Fibroblast of peridontal ligament (primary cell): ENCODE measurements around the gene AIDA.
"Not testable (repeated sequence)": the region's sequence is repeated elsewhere in the genome, so short reads cannot be mapped to it uniquely, and the experiment has no call there.

Experiments used
- DNase-seq: peaks from one replicate; pipeline ENCODE4 v3.0.0-alpha.2; 2010; ENCODE audit errors: extremely low read depth

Gene AIDA, protein sequence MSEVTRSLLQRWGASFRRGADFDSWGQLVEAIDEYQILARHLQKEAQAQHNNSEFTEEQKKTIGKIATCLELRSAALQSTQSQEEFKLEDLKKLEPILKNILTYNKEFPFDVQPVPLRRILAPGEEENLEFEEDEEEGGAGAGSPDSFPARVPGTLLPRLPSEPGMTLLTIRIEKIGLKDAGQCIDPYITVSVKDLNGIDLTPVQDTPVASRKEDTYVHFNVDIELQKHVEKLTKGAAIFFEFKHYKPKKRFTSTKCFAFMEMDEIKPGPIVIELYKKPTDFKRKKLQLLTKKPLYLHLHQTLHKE

DNA sequence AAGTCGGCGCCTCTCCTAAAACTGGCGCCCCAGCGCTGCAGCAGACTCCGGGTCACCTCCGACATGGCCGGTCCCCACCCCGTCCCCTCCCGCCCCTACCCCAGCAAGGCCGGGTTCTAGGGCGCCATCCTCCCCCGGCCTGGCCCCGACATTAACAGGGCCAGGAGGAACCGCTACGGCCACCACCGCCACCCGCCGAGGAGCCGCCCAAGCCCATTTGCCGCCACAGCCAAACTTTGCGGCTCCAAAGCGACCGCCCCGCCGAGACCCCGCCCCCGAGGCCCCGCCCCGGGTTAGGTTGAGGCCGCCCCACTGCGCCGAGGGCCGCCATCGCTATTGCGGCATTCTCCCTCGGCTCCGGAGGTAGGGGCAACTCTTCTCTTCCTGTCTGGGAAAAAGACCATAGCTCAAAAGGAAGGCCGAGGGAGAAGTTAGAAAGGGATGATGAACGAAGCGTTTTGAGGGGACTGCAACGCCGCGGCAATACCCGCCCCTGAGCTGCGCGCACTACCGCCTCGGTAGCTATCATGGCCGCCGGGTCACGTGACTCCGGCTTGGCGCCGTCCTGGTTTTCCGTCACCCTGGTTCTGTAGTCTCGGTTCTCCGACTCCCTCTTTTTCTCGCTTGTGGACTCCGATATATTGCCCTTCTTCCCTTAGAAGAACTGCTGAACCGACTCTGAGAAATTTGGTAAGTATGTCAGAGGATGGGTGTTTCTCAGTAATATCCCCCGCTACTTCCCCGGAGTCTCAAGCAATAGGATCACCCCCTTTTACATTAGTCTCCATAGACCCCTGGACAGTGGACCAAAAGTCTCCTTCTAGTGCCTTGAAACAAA lies at the start of gene AIDA, which contains the start of gene BROX:
Gene AIDA (minus strand): TSS at position 239 of the 838 bp plus-strand sequence. CDS start 174 bp downstream, at position 65.
Gene BROX (plus strand): TSS at position 312 of the 838 bp plus-strand sequence. CDS start 3,136 bp downstream, outside the sequence.
- DNase-seq: peak; percentile 81

DNA sequence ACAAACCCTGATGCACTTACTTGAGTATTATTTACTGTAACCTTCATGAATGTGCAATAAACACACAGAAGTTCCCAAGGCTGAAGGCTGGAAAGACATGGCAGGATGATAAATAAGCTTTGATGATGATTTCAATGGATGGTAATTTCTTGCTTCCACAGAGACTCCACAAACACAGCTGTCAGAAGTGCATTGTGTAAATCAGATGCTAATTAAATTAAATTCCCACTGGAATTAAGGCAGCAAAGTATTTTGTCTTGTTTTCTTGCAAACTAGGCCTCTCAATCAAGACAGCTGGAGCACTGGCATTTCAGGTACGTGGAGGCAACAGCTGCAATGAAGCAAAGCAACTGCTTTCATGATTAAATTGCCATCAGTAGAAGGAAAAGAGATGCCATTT lies 48.8 kb upstream of the AIDA start:
- DNase-seq: no peak

DNA sequence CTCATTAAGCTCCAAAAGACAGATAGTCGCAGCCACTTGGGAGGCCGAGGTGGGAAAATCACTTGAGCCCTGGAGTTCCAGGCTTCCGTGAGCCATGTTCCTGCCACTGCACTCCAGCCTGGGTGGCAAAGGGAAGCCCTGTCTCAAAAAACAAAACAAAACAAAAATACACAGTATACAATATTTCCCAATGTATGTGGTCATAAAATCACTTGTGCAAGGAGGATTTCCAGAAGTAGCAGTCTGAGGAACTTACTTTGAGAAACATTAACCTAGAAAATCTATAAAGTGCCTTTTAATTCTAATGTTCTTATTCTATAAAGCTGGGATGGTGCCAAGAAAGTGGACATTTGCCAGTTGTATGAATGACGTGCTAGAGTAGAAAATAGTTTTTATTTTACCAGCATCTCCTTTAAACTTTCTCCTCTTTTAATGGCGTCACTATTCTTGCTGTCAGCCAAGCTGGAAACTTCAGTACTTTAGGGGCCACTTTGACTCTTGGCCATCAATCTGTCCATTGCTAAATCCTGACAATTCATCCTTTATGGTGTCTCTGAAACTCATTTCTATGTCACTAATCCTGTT lies 47.3 kb upstream of the AIDA start:
- no peak for DNase-seq

DNA sequence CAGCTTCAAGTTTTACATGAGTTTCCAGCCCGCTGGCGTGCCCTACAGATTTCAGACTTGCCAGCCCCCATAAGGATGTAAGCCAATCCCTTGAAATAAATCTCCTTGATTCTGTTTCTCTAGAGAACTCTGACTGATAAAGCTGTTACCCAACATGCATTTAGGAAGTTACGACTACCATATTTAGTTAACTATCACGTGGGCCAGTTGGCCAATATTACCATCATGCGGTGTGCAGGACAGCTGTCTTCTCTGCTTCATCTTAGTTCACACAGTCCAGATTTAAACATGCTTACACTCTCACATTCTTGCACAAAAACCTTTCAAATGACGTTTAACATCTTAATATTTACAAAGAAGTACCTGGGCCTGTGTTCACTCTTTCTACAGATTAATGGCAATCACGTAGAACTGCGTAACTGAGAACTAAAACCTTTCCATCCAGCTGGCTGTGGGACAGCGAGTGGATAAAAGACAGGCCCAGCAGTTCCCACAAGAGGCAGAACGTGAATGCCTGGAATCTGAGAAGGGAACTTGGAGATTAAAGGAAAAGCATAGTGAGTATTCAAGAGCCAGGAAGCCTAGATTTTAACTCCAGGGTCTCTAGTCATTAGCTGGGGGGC lies 45.5 kb upstream of the AIDA start:
- DNase-seq: peak; percentile 14

DNA sequence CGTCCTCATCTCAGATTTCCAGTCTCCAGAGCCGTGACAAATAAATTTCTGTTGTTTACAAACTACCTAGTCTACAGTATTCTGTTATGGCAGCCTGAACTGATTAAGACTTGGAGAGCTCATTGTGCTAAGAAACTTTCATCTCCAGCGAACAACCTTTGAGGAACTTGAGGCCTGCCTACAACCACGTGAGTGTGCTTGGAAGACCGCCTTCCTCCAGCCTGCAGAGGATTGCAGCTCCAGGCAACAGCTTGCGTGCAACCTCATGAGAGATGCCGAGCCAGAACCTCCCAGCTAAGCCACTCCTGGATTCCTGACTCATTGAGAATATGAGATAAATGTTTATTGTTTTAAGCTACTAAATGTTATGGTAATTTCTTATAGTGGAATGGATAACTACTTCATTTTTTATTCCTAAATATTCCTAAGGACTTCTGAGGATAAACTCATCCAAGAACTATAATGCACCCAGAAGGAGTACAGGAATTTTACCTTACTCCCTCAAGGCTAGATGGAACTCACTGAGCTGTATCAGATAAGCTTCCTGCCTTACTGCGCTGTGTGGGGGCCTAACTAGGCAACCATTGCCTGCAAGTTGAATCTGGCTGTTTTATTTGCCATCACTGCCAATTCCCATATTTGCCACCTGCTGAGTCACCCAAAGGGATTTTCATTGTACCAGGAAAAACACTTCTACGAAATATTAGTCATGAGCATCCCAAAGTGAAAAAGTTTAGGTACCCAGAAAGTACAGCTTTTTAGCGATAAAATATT lies 42.3 kb upstream of the AIDA start:
- peak; percentile 99 for DNase-seq

DNA sequence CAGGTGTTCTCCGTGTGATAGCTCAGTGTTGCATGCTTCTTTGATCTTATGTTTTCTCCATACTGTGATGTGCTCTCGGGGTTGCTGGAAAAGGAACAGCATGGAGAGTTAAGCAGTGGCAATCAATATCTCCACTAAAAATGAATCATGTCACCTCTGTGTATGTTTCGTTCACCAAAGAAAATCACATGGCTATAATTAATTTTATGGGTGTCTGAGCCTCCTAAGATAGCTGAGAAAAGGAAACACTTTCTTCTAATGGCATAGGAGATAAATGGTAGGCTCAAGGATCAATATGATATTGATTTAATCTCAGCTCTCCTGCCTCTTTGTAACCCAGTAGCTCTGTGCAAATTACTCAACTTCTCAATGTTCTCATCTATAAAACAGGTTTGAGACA lies 39.0 kb upstream of the AIDA start:
- DNase-seq: no peak

DNA sequence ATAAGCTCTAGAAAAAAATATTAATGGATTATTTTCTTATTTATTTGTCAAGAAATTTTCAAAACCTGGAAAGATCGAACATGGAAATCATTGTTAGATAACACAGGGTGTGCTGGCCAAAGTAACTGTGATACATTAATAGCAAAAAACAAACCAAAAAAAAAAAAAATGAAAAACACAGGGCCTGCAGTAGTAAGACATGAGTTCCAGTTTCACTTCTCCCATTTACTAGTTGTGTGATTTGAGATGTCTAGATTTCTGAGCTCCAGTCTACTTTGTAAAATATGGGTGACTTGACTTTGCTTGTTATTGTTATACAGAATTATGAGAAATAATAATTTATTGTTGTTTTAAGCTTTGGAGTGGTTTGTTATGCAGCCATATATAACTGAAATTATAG lies 38.4 kb upstream of the AIDA start:
- DNase-seq: no peak

DNA sequence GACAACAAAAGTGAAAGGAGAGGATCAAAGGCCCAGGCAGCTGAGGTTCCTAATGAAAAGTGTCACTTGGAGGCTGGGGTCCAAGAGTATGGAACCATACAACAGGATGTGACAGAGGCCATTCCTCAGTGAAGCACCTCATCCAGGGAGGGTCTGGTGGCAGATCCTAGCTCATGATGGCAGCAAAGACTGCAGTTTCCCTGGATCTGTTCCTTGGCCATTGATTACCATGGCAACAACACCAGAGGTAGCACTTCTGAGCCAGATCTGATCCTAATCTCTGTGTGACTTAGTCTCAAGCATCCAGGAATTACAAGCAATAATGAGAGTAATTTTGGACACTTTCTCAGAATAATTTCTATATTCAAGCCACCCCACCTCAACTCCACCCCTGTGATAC lies 37.6 kb upstream of the AIDA start:
- no peak for DNase-seq

DNA sequence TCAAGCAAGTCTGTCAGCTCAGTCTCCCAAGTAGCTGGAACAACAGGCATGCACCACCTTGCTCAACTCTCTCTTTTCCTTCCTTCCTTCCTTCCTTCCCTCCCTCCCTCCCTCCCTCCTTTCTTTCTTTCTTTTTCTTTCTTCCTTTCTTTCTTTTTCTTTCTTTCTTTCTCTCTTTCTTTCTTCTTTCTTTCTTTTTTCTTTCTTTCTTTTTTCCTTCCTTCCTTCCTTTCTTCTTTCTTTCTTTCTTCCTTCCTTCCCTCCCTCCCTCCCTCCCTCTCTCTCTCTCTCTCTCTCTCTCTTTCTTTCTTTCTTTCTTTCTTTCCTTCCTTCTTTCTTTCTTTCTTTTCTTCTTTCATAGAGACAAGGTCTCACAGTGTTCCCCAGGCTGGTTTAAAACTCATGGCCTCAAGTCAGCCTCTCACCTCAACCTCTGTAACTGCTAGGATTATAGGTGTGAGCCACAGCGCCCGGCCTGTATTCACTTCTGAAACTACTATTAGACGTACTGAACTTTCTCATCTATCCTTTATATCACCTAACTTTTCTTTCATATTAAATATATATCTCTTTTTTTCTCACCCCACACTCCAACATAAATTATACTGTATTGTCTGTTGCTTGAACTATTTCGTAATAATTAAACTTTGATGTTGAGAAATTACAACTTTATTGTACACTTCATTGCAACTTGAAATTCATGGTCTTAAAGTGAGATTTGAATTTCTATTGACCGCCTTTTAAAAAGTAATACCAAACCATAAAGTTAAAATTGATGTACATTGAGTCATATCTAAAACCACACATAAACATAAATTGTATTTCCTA lies 29.6 kb upstream of the AIDA start:
- not testable (repeated sequence) for DNase-seq

DNA sequence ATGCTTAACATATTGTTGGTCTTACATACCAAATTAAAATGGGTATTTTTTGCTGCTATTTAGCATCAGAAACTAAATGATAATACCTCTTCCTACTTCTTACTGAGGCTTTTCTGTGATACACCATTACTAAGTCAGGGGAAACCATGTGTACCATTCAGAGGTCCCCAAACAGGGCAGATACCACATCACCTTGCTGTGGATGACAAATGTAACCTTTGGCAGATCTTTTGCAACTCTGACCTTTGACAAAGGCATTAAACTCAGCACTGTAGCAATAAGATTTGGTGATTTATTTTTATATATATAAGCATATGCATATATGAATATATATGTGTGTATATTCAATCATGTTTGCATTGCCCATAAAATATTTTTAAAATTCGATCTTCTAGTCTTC lies 27.6 kb upstream of the AIDA start:
- DNase-seq: no peak

DNA sequence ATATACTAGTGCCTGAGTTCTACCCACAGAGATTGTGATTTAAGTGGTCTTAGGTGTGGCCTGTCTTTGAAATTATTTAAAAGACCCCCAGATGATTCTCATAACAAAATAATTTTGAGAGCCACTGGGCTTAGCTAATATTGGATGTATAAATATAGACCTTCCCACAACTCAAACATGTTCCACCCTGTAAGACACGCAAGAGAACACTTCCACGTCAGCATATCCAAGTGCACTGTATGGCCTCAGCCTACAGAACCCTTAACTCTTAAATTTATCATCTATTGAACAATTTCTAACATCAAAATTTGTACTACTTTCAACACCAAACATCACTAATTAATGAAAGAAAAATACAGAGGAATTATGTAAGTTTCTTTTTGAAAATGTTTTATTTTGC lies 27.2 kb upstream of the AIDA start:
- no peak for DNase-seq

DNA sequence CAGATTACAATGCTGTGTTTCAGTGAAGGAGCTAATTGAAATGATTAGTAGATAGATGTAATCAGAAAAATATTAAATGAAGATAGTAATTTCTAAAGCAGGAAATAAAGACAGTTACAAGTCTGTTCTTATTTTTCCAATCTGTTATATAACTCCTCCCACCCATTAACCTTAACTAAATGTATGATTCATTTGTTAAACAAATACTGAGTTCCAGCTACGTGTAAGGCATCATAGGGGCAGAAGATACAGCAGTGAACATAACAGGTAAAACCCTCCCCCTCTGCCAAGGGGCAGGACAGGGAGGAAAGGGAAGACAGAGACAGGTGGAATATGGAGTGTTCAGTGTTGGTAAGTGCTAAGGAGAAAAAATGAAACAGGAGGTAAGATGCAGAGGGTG lies 24.7 kb upstream of the AIDA start, which contains the start of gene FAM177B:
Gene FAM177B (plus strand): TSS at position 231 of the 400 bp plus-strand sequence. CDS start 9,344 bp downstream, outside the sequence.
- DNase-seq: no peak

DNA sequence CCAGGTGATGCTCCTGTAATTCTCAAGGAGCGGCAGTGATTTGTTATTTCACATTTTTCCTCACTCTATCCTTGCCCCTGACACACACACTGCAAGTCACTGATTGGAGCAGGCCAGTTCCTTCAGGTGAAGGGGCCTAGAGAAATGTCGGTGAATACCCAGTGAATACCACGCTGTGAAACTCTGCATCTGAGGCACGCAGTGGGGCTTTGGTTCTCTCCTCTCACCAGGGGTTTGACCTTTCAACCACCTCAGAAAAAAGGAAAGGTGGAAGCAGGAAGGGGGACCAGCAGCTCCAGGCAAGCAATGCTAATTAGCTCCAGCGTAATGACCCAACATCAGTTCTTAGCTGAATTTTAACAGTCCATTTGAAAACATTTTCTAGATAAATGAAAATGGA lies 24.2 kb upstream of the AIDA start:
- DNase-seq: no peak

DNA sequence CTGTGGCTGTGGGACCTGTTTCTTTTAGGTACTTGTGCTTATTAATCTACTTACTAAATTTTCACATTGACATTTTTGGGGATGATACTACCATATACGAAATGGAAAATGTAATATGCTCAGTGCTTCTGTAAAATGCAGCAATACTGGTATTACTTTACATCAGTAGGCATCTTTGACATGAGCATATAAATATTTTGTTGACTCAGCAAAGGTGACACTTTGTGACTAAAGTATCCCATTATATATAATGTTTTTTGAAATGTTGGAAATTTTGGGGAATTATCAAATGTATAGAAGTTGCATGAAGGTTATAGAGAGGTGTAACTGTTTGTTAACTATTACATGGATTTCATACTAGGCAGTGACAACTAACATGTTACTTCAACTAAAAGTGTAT lies 22.4 kb upstream of the AIDA start:
- no peak for DNase-seq

DNA sequence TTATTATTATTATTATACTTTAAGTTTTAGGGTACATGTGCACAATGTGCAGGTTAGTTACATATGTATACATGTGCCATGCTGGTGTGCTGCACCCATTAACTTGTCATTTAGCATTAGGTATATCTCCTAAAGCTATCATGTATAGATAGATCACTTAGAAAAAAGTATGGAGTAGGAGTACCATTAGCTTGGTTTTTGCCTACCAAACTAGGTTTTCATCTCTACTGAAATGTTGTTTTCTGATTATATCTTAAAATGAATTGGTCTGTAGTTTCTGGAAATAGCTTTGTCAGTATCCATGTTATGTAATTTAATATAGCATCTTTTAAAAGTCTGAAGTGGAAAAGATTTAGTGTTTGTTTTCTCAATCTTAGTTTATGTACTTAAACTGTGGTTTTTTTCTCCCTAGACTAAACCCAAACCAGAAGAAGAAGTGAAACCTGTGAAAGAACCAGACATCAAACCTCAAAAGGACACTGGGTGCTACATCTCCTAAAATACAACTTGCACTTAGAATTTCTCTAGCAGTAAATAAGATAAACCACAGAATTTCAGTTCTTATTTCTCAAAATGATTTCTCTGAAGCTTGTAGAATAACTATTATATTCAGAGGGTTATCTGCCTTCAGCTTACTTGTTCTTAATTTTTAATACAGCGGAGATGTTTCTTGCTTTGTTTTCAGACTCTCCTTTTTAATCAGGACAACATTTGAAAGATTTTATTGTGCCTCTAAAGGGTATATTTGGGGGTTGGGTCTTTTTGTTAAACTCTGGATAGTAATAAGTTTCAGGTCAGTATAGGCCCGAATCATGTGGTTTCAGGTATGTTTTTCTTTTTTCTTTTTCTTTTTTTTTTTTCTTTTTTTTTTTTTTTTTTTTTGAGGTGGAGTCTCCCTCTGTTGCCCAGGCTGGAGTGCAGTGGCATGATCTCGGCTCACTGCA lies 20.2 kb upstream of the AIDA start:
- no peak for DNase-seq

DNA sequence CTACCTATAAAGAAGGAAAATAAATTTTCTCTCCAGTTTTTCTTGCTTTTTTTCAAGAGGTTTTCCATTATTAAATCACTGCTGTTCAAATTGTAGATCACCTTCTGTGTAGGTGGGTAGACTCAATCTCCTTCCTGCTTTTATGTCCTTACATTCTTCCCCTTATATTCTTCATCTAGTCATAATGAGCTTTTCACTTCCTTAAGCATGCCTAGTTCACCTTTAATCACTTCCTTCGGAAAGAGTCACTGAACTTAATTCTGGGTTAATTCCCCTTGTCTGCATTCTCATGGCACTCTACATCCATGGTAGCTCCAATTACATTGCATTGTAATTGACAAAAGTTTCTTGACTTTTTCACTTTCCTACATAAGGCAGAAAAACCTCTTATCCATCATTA lies 18.6 kb upstream of the AIDA start:
- no peak for DNase-seq

DNA sequence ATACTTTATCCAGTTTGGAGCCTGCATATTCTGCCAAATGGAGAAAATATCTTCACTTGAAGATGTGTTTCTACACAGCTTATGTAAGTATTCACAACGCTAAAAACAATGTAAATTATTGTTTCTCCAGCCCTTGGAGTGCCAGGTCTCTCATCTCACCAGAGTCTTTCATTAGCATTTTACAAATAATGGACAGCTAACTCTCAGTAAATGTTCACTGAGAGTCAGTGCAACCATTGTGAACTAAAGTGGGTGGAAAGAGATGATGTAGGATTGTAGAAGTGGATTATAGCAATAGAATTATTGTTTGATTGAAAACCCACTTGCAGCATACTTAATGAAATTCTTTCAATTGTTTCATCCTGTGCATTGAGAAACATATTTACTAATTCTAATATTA lies 16.5 kb upstream of the AIDA start:
- DNase-seq: no peak

DNA sequence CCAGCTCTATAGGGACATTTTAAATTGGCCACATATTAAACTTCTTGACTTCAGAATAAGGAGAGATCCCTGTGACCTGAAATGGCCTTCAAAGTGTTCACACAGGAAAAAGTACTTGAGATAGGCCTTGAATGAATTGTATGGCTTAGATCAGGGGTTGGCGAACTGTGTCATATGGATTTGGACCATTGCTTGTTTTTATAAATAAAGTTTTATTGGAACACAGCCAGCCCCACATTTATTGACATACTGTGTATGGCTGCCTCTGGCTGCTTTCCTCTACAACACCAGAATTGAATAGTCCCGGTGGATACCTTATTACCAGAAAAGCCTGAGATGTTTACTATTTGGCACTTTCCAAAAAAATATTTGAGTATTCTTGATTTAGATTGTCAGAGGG lies 4.1 kb upstream of the AIDA start:
- DNase-seq: no peak
